Stimulated activated CD4-positive, alpha-beta T cell treated with anti-CD3 and anti-CD28 coated beads, Interleukin-4, amount 100 ng/mL, for 1 hour (primary cell): ENCODE data around the gene ETS1.

ENCODE experiments used
- DNase-seq: peaks from one replicate; pipeline ENCODE4 v3.0.0-alpha.2; 2020

The ETS1 gene

GRCh38 chr11:128477278-128477677, 110.1 kb downstream of the ETS1 start:
- DNase-seq = no peak

- peak; percentile 50 for DNase-seq
These were observed 110.6 kb downstream of the ETS1 start for GRCh38 chr11:128476729-128477128.

DNA sequence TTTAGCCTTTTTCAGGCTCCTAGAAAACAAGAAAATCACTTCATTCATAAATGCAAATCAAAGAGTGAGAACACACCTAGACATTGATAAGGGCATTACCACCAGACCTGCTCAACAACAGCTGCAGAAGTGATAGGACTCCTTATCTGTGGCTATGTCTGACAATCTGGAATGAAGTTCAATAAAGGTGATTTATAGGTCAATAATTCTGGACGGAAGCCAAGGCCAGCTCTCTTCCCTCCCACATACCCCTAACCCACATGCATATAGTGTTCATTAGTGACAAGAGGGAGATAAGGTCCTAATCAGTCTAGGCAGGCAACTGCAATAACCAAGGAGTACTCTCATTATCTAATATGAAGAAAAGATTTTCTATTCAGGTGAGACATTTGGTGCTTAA, 111.3 kb downstream of the ETS1 start:
- DNase-seq = no peak

DNA sequence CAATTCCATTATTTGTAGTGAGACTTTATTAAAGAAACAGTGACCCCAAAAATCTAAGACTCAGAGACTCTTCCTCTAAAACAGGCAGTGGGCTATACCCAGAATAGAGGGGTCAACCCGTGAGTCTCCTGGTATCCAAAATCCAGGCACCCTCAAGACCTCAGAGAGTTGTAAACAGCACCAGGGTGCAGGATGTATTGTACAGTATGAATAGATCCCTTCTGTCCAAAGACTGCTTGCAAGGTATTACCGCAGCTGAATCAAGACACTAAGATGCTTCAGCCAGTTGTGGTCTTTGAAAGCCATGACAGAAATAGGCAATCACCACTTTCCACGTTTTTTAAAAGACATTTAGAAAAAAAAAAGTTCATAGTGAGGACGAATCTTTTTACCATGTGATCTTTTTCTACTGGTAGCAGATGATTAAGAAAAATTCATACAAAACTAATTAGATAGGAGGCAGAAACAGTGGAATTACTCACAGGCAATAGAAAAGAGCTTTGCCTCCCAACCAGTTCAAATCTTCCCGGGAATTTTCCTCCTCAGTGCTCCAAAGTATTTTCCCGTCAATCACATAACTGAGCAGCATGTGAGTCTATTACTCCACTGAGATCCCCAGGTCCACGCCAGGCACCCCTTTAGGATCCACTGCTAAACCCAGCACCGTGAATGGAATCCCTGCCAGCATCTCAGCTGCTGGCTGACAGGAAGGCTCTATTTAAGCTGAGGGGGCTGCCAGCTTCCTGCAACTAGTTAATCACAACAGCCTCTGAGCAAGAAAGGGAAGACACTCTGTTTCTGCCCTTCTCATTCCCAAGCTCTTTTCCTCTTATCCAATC, 113.1 kb downstream of the ETS1 start:
- no peak for DNase-seq

DNA sequence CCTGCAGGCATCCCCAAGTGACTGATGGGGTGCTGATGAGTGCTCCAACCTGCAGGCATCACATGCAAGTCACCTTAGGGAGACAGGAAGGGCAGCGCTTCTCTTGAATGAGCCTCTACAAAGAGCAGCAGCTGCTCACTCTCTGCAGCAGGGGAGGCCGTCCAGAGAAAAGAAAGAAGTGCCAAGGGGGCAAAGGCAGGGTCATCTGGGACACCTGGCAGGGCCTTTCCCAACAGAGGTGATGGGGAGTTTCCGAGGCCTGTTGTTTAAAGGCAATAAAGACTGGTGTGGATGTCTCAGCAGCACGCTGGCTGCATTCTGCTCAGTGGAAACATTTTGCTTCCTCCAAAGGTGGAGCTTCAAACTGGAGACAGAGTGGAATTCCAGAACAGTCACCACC, 113.7 kb downstream of the ETS1 start:
- no peak for DNase-seq

DNA sequence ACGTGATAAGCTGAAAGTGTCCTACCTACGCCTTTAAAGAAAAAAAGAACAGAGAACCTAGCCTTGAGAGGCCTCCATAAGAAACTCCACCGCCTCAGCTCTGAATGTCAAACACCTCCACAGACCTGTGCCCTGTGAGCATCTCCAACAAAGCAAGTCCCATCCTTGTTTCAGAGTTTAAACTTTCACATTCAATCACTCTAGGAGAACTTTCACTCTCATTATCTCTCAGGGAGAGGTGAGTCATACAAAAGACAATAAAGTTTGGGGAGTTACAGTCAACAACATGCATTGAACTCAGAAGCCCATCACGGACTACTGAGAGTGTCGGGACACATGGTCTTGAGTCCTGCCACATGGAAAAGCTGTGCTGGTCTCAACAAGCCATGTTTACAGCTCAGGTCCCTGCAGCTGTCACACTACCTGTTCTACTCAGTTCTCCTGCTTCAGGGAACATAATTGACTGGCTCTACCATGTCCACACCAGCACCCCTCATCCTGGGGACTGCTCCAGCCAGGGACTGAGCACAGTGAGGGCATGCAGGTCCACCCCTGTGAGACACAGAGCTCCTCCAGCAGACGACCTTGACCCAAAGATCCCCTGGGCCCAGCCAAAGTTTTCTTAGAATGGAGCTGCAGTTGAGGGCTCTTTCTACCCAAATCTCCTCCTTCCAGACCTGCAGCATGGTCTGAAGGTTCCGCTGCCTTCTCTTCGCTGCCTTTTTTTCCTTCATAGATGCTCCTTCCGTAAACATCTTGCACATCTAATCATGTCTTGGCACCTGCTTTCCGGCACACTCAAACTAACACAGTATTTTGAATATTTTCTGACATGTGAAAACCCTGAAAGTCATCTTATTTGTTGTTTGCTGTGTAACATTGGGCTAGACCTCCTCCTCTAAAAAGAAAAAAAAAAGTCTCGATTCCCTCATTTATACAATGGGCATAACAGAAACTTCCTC, 114.9 kb downstream of the ETS1 start:
- peak; percentile 60 for DNase-seq

DNA sequence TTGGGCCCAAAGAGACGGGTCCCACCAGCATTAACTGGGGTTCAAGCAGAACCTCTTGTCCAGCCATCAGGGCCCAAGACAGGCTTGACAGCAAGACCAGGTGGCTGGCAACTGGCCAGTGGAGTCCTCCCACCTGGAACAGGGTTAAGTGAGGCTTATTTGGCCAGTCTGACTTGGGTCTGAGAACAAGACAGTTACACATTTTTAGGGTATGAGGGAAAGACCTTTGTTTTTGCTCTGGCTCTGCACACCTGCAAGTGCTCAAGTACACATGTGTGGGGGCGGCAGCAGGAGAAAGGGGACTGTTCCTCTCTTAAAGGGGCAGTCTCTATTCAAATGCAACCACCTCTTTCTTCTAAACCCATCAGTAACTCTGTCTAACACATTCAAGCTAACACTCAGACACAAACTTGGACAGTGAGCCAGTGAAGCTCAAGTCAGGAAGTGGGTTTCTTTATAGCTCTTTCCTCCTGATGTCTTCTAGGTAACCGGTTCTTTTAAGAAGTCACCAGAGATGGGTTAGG, 116.2 kb downstream of the ETS1 start:
- DNase-seq = peak; percentile 59

DNA sequence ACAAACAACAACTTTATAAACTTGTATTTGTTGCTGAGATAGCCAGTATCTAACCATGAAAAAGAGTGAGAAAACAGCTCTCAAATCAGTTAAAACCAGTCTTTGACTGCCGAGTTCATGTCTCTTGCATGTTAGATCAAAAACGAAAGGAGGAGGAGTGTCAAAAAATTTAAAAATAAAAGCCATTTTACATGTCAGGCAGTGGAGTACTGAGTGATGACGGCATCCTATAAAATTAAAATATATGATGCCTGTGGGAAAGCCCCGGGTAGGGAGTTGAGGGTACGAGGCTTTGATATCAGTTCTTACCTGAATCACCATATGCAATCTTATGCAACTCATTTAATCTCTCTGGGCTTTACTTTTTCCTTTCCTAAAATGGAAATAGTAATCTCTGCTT, 117.3 kb downstream of the ETS1 start:
- no peak for DNase-seq

- no peak for DNase-seq
These were observed 118.1 kb downstream of the ETS1 start for GRCh38 chr11:128469220-128469619.

GRCh38 chr11:128468111-128468510, 119.2 kb downstream of the ETS1 start:
- DNase-seq = no peak

DNA sequence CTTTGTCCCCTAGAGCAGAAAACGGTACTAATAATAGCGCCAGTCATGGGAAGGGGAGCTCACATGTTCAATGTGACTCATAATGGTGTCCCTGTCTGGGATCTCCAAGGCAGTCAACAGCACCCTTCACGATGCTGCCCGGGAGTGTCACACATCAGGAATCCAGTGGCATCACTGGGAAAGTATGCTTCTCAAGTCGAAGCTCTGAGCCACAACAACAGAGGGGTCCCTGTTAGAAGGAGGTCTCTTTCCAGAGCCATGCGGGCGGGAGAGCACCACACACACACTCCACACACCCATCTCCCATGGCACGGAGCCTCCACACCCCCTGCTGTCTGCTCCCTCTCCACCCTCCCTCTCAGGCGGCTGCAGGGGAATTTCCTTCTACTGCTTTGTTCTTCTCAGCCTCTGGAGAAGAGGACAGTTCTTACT, 119.7 kb downstream of the ETS1 start:
- DNase-seq = peak; percentile 46

- no peak for DNase-seq
These were observed 120.3 kb downstream of the ETS1 start for GRCh38 chr11:128467041-128467440.

- DNase-seq = peak; percentile 48
These were observed 121.2 kb downstream of the ETS1 start for GRCh38 chr11:128465946-128466705.

- DNase-seq = no peak
These were observed 121.8 kb downstream of the ETS1 start for GRCh38 chr11:128465531-128465930.

DNA sequence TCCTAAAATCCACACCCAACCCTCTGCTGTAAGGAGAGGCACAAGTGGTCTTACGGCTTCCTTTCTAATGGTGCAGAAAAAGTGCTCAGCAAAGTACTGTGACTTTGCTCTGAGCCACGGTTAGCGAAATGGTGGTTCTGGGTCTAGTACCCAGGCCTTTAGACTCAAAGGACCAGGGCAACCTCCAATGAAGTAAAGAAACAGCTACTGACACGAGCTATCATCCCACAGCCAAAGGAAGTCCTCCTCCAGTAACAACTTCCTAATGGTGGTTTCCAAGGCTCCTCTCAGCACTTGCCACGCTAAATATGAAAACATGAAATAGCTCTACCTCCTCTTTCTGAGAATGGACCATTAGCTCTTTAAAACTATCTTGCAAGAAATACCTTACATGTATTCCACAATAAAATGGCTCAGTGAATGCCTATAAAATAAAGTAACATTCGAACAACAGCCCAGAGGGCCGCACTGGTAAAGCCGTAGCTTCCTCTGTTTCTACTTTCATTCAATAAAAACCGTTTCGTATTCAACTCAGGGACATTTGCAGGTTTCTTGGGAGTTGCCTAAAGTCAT, 122.4 kb downstream of the ETS1 start:
- DNase-seq = no peak

- DNase-seq = no peak
These were observed 123.4 kb downstream of the ETS1 start for GRCh38 chr11:128463979-128464378.

GRCh38 chr11:128463371-128463829, 124.0 kb downstream of the ETS1 start:
- DNase-seq = no peak

DNA sequence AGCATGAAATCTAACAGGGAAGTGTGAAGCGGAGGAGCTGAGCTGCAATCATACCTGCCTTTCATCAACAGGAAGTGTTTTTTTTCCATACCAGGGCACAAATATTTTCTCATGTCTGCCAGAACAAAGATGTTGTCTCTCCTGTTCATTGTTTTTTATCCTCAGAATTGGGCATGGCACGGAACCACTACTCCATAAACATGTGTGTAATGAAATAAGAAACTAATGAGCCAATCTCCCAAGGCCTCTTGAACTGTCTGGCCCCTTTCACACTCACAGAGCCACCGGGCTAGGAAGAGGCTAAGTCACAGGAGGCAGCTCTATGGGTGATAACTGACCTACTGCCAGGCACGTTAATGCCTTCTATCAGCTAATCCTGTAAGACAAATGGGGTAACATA, 124.4 kb downstream of the ETS1 start:
- no peak for DNase-seq

DNA sequence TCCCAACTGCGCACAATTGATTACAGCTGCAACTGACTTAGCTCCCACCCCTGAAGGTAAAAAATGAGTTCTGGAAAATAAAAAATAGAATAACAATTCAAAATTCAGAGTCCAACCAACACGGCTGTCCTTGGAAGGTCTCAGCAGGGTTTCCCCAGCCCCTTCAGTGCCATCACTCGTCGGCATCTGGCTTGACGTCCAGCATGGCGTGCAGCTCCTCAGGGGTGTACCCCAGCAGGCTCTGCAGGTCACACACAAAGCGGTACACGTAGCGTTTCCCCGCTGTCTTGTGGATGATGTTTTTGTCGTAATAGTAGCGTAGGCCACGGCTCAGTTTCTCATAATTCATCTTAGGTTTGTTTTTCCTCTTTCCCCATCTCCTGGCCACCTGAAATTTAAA, 125.2 kb downstream of the ETS1 start:
- DNase-seq = no peak

DNA sequence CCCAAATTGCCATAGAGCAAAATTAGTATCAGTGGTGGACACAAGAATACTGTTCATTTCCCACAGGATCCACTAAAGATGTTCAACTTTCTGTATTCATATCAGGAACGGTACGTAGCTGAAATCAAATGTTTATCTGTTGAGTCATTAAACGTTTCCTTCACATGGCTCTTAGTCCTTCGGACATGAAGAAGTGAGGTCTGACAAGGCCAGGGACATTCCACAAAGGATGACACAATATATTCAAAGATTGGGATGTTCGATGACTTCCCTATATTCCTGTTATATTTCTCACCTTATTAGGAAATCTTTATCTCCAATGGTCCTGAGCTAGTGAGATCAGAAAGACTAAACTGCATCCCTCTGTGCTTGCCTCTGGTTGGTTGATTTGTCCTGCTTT, 129.0 kb downstream of the ETS1 start:
- no peak for DNase-seq

DNA sequence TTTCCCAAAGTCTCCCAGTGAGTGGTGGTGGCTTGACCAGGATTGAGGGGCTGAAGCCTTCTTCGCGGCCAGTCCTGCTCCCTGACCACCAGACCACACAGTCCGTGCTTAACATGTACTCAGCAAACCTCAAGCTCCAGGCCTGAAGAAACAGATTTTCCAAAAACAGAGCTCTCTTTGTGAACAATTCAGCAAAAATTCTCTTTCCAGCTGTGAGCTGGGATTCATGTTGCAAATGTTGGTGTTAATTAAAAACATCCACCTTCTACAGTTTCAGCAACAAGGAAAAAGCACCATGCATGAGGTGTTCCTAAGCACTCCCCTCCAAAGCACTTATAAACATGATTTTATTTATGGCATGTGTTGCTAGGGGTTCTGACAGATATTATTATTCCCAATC, 129.5 kb downstream of the ETS1 start:
- no peak for DNase-seq

GRCh38 chr11:128456566-128457268, 130.6 kb downstream of the ETS1 start:
- no peak for DNase-seq
